Activated CD4-positive, alpha-beta T cell treated with anti-CD3 and anti-CD28 coated beads, Interleukin-2, Interleukin-4, amounts not matched to agents 100 ng/mL and 50 ng/mL, durations not matched to agents 16 hours and 8 hours (primary cell): ENCODE data around the gene CEP128.

ENCODE experiments used
- DNase-seq: peaks from one replicate; pipeline ENCODE4 v3.0.0-alpha.2; 2020; ENCODE audit warnings: low spot score

CEP128 gene

DNA sequence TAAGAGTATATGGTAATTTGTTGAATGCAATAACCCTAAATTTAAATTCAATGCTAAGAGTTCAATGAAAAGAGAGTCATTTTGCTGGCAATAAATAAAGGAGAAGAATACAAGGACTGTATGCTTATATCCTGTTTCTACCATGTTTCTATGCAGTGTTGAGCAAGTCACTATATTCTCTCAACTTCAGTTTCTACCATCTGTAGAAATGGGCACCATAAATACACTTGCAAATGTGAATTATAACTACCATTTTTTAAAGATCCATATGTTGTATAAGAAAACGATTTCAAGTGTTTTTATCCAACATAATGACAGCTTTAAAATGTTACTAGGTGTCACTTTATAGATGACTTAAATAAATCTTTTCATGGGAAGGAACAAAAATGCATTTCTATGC is 170.3 kb downstream of the CEP128 start:
- DNase-seq, result no peak

DNA sequence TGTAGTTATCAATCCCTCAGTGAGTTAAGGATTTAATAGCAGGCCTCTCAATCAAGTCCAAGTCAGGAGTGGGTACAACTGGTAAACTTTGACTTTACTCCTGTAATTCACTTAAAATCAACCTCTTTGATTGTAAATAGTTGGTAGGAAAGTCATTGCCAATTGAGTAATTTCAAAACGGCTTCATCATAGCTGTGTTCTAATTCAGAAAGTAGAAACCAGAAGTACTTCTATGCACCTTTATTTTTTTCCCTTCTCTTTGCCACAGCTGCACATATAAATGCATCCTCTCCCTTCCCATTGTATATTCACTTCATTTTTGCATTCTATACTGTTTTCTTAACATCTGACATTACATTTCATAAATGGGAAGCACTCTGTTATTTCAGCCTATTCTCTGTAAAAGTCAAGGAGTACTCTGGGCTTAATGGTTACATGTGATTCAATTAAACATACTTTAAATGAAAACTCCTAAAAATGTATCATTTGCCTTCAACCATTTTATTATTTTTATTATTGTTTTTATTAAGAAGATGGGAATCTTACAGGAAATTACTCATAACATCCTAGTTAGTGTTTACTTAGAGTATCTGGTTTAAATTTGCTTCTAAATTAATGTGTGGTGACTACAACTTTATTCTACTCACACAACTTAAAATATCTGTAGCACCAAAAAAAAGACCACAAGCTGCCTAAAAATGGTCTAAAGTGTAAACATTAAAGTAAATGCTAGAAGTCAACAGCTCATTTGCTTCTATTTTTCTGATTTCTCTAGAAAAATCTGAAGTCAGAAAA is 171.2 kb downstream of the CEP128 start:
- DNase-seq, result no peak

DNA sequence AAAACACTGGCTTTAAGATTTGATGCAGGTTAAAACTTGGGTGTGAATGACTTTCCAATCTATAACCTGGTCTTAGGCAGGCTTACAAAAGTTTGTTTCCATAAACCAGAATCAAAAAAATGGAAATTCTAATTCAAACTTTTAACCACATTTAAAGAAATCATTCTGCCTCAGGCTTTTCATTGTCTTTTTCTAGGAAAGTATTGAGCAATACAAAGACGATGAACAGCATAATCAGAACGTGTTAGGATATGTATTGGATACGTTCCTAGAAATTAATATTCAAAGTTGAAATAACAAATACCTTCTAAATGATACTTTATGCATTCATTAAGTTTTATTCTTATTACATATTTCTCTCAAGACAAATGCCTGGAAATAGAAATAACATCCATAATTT is 172.9 kb downstream of the CEP128 start:
- DNase-seq, result no peak

DNA sequence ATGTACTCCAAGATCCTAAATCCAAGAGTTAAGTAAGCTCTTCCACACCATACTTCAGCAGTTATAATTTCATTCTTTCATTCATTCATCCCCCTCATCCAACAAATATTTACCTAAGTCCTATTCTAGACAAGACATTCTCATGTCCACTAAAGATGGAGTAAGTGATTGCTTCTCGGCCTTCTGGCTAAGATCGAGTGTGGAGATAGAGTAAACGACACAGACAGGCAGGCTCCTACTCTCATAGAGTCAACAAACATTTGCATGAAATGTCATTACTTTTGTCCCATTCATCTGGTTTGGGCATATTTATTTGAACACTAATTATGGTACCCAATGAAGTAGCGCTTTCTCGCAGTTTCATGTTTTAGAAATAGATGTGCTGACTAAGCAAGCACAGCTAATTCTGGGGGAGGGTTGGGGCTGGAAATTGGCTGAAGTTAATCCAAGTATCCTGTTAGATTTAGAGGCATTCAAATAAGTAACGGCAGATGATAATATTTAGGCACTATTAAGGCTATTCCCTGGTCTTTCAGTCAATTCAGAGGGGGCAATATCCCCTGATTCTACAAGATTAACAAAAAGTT is 176.5 kb downstream of the CEP128 start:
- no peak for DNase-seq

DNA sequence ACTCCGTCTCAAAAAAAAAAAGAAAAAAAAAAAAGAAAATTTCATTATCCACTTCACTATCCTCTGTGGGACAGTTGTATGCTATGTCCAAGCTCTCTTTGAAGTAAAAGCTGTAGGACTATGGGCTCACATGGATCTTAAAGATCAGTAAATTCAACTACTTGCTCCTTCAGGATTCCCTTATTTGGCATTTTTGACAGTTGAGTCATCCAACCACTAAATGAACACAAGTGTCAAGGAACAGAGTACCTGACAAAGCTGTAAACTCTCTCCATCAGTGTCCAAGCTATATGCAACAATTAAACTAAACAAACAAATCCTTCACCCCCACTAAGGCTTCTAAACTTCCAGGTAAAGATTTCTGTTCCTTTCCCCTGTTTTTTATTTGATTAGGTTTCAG is 177.0 kb downstream of the CEP128 start:
- DNase-seq, result no peak

DNA sequence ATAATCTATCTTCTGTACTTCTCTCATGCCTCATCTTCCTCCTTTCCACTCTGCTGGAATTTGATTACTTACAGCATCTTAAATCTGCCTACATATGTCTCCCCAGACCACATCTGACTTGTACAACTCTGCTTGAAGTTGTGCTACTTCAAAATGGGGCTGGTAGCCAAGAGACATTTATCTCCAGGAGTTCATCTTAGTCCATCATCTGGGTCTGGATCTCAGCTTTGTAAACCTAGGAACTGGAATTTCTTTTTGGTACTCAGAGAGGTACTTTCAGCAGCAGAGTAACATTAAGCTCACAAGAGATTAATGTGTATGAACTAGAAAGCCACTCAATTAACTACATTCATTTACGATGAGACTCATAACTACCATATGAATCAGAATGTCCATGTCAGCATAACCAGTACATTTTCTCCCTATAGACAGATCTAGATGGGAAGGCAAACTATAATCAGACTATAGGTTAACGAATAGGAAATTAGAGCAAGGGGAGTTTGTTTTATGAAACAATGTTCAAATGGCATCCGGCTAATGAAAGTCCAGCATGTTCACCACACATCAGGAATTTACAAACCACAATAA is 178.8 kb downstream of the CEP128 start:
- no peak for DNase-seq

DNA sequence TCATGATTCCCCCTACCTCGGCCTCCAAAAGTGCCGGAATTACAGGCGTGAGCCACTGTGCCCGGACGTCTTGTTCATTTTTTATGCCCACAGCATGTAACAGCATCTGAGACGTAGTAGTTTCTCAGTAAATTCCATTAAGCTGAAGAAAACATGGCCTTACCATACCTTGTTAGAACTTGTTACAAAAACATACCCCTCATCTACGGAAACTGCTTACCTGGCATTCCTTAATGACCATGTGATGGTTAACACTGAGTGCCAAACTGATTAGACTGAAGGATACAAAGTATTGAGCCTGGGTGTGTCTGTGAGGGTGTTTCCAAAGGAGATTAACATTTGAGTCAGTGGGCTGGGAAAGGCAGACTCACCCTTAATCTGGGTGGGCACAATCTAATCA is 186.8 kb downstream of the CEP128 start:
- no peak for DNase-seq

DNA sequence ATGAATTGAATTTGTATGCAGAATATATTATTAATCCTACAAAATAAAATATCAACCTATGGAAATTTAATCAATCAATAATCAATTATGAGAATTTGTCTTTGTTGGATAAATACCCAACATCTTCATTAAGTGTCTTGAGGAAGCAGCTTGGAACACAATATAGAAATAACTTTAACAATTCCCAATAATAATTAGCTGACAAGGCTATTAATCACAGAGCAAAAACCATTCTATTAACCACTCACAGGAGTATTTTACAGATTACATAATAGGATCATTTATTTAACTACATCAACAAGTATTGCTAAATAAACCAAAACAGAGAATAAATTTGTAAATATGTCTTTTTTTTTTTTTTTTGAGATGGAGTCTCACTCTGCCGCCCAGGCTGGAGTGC is 190.3 kb downstream of the CEP128 start:
- DNase-seq, result no peak

DNA sequence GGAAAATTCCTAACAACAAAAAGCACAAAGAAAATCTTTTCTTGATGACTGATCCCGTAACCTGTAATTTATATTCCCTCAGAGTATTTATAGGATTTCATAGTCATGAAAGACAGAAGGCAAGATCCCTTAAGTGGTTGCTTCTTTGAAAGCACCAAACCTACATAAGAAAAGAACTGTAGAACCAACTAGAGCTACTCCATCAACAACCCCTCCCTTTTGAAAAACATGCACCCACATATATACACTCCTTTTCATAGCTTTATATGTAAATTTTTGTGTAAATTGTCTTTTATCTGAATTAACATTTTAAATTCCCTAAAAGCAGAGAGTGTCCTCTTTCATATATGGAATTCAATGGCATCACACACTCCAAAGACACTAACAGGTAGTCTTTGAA is 215.3 kb downstream of the CEP128 start:
- DNase-seq, result no peak

DNA sequence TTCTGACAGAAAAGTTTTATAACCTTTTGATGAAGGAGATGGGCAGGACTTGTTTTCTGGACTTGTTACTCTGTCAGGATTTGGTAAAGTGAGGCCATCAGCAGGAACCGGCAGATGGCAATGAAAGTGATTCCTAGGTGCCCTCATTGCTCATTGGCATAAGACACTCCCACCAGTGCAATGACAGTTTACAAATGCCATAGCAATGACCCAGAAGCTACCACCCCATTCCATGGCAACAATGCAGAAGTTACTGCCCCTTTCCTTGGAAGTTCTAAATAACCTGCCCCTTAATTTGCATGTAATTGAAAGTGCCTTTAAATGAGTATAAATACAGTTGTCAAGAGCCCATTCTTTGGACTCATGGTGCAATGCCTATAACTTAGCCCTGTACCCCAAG is 222.6 kb downstream of the CEP128 start:
- DNase-seq, result no peak

DNA sequence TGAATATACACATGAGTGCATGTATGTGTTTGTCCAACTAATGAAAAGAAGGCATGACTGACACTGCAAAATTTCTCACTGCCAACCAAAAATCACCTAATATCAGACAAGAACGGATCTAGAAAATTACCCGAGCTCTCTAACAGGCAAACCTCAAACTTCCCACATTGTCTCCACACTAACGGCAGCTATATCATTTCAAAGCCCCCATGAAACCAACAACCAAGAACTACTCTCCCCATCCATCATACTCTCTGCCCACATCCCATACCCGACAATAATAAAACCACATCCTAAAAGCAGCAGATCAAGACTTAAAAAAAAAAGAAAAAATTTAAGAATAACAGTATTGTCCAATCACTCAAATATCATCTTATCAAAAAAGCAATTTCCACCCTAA is 227.1 kb downstream of the CEP128 start:
- DNase-seq, result no peak

DNA sequence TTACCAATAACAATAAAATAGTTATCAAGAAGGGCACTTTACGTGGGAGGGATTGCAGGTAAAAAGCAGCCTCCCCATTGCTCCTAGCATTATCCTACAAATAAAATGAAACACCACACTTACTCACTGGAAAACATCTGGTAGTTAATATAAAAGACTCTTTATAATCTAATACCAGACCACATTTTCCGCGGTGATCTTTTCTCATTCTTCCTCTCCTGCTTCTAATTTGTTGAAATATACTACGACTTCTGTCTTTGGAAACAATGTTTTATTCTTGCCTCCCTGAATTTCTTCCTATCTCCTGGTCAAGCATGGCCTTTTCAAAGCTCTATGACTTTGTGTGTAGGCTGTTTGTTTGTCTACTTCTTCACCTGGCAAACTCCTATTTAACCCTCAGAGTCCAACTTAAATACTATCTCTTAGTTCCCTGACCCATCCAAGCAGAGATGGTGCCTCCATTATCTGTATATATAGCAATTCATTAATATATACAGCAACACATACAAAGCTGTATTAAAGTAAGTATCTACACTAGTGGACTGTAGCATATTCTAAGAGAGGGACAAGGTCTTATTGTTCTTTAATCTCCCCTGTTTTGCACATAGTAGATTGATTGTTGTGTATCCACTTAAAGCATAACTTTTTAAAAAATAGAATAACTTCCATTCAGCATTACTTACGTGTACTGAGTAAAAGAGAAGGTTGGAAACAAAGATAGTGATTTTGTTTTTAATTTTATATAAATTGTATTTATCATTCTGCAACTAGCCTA is 228.3 kb downstream of the CEP128 start:
- no peak for DNase-seq

DNA sequence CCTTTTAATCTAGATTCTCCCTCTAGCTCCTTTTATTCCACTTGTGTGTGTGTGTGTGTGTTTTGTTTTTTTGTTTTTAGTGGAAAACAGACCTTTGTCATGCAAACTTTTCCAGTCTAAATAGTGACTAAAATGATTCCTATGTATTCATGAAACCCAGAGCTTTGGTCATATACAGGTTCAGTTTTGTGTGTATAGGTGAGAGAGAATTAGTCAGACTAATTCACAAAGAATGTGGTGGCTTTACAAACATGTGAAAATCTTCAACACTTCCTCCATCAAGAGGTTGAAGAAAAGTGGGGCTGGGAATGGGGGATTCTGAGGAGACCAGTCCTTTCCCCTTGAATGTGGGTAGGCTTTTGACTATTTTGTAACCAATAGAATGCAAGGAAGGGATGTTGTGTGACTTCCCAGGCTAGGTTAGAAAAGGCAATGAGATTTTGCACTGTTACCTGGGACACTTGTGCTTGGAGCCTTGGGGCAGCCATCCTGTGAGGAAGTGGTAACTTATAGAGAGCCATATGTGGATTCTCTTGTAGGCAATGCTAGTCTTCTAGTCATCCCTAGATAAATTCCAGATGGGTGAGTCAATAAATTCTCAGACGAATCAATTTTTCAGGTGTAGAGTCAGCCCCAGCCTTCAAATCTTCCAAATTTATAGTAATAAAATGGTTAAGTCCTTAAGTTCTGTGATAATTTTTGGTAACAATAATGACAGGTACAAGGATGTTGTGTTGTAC is 236.1 kb downstream of the CEP128 start:
- DNase-seq, result no peak

DNA sequence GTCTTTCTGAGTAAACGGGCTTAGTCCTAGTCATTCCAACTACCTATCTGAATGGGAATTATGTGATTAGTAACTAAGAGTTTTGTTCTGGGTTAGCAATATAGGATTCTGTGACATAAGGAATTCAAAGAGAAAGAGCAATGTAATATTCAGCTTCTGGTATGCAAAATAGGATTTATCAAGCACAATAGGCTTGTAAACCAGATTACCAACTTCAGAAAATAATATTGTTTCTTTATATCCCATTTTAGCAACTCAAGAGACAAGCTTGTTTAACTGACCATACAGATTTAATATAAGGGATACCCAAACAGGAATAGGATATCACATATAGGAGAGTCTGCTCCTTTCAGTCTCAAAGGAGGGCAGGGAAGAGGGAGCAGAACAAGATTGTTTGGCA is 240.9 kb downstream of the CEP128 start:
- DNase-seq, result no peak

DNA sequence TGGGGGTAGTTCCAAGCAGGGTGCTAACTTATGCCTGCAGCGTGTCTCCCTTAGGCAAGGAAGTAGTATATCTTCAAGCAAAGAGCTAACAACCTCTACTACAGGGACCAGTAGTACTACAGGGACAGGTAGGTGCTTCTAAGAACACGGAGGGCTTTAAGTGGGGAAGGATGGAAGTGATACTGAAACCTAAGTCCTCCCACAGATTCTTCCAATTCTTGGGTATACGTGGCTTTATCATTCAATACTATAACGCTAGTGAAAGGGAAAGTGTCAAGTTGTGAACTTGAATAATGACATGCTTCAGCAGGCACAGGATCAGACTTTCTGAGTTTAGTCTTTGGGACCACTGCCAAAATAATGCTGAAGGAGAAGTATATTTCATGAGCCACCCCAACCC is 241.7 kb downstream of the CEP128 start:
- DNase-seq, result peak; percentile 3

DNA sequence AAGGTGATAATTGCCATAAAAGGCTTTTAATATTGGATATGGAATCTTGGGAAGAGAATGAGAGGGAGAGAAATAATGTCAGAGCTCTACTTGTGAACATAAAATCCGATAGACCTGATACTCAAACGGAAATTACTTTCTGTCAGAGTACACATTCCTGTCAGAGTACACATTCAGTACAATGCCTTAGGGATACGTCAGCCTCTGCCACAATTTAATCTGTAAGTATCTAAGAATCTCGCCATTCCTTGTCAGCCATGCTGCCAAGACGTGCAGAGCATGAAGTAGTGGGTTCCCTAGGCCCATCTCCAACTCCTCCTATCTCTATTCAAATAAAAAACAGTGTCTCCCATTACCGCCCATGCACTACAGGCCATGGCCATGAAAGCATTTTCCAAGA is 242.6 kb downstream of the CEP128 start:
- DNase-seq, result no peak

DNA sequence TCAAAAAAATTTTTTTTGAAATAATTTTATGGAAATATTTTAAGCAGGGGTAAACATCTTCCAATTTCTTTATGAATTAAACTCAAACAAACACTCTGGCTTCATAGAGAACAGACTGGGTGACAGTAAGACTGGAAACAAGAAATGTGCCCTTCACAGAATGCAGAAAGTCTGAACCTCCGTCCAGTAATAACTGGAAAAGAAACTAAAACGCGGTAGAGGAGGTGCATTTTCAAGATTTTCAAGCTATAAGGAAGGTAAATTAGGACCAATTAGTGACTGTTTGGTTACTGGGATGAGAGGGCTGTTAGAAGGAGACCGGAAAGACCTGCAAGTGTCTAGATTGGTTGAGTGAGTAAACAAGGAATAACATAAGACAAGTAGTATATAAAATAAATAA is 245.7 kb downstream of the CEP128 start:
- DNase-seq, result peak; percentile 18

DNA sequence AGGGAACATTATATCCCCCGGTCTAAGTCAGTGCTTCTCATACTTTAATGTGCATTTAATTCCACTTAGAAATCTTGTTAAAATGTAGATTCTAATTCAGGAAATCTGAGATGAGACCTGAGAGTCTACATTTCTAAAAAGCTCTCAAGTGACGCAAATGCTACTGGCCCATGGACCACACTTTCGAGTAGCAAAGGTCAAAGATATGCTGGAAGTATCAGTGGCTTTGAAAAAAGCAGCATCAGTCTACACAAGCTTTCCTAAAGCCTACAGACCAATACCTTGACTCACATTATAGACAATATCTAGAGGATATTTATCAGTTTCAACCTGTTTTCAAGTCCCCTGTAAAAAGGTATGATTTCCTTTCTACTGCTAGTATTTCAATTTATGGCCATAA is 248.6 kb downstream of the CEP128 start:
- DNase-seq, result no peak

DNA sequence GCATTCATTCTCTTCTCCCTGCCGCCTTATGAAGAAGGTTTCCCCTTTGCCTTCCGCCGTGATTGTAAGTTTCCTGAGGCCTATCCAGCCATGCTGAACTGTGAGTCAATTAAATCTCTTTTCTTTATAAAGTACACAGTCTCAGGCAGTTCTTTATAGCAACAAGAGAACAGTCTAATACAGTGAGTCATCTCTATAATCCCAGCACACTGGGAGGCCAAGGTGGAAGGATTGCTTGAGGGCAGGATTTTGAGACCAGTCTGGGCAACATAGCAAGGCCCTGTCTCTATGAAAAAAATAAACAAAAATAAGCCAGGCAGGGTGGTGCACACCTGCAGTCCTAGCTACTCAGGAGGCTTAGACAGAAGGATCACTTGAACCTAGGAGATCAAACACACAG is 259.9 kb downstream of the CEP128 start:
- DNase-seq, result no peak

DNA sequence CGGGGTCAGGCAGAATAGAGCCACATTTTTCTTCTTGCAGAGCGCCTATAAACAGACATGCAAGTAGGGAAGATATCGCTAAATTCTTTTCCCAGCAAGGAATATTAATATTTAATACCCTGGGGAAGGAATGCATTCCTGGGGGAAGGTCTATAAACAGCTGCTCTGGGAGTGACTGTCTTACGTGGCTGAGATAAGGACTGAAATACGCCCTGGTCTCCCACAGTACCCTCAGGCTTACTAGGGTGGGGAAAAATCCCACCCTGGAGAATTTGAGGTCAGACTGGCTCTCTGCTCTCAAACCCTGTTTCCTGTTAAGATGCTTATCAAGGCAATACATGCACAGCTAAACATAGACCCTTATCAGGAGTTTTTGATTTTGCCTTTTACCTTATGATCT is 262.3 kb downstream of the CEP128 start:
- DNase-seq, result no peak

DNA sequence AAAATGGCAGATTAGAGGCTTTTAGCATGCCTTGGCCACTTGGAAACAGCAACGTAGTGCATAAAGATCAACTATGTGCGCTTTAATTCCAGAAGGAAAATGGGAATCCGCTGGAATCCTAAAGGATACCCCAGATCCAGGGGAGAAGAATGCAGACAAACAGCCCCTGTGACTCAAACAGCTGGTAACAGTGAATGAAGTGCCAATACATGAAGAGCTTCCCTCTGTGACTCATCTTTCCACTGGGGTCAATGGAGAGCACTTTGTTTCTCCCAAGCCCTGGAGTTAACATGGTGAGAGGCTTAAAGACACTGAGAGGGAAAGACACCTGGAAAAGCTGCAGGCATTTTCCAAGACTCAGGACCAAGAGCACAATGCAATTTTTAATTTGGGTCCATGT is 263.1 kb downstream of the CEP128 start:
- DNase-seq, result no peak

DNA sequence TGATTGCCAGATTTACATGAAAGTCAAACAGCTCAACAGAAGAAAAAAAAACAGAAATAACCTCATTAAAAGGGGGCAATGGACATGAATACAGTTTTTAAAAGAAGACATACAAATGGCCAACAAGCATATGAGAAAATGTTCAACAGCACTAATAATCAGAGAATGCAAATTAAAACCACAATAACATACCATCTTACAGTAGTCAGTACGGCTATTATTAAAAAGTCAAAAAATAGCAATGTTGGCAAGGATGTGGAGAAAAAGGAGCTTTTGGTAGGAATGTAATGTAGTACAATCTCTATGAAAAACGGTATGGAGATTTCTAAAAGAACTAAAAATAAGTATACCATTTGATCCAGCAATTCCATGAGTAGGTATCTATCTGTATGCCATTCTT is 272.1 kb downstream of the CEP128 start:
- no peak for DNase-seq
